HG03571 (cell line): ENCODE data around the gene C2CD4C.
"Not testable (repeated sequence)": the region's sequence is repeated elsewhere in the genome, so short reads cannot be mapped to it uniquely, and the experiment has no call there.

Source experiments
- ATAC-seq: cut with Tn5 transposase; IDR thresholded peaks from one replicate; pipeline ENCODE4 v1.9.1; 2021; ENCODE audit not compliant: unreplicated experiment

C2CD4C gene

GRCh38 chr19:369256-369655 lies 39.7 kb downstream of the C2CD4C start:
- ATAC-seq: no peak

GRCh38 chr19:368630-369024 lies 40.3 kb downstream of the C2CD4C start:
- ATAC-seq: no peak

GRCh38 chr19:367963-368629 lies 40.9 kb downstream of the C2CD4C start:
- no peak for ATAC-seq

DNA sequence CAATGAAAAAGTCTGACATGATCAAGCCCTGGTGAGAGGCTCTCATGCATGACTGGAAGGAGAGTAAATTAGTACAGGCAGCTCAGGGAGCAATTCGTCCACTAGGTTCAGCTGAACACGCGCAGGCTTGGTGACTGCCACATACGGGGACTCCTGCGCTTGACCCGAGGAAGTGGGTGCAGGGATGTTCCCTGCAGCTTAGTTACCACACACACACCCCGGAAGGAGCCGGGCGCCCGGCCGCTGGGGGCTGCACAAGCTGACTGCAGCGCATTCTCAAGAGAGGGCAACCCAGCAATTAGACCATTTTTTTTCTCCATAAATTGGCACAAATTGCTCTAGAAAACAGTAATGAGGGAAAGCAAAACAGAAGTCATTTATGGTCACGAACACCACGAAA lies 41.4 kb downstream of the C2CD4C start:
- no peak for ATAC-seq

GRCh38 chr19:366951-367350 lies 42.0 kb downstream of the C2CD4C start:
- no peak for ATAC-seq

- no peak for ATAC-seq
Measured at GRCh38 chr19:366205-366783, 42.7 kb downstream of the C2CD4C start.

GRCh38 chr19:364496-365287 lies 44.3 kb downstream of the C2CD4C start:
- ATAC-seq: no peak

GRCh38 chr19:362683-363082 lies 46.3 kb downstream of the C2CD4C start:
- no peak for ATAC-seq

GRCh38 chr19:362154-362553 lies 46.8 kb downstream of the C2CD4C start:
- no peak for ATAC-seq

- no peak for ATAC-seq
Measured at GRCh38 chr19:359653-359925, 49.4 kb downstream of the C2CD4C start.

DNA sequence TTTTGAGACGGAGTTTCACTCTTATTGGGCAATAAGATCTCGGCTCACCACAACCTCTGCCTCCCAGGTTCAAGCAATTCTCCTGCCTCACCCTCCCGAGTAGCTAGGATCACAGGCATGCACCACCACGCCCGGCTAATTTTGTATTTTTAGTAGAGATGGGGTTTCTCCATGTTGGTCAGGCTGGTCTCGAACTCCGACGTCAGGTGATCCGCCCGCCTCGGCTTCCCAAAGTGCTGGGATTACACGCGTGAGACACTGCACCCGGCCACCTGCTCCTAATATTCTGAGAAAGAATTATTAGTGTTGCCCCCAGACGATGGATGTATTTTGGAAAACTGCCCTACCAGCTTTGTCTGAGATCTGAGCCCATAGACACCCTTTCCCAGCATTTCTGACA lies 53.4 kb downstream of the C2CD4C start:
- ATAC-seq: not testable (repeated sequence)
